ENCODE data around the gene NR1I3. TPM values are rescaled to one million over a fixed set of nuclear protein-coding genes. Genes with fewer than 3 reads are reported as not detected.

The NR1I3 gene
- total RNA-seq, 4 donors from 2014 or later: not detected

GRCh38 chr1:161233102-161233501 lies 4.9 kb downstream of the NR1I3 start:
- WGBS, 2 donors (ENCODE audit: low coverage in 1 of 2): 100% methylated on average over 2 of the region's 9 CpGs; no CpG with 5 or more reads in 1 of the 2 donors
- no peak for ATAC-seq
- H3K4me3 ChIP-seq: no peak overlapping the region

GRCh38 chr1:161230762-161231161 lies 7.2 kb downstream of the NR1I3 start:
- WGBS, 2 donors (ENCODE audit: low coverage in 1 of 2): 89 to 98% methylated on average over 3 to 4 of the region's 7 CpGs
- no peaks in the 10 kb centered on the region for H3K27me3 ChIP-seq
- TF ChIP-seq CTCF (IDR thresholded peaks at IDR 0.05): no peak
- no peak for ATAC-seq
- peaks cover 0 to 32% of the 10 kb centered on the region in 2 donors for H3K36me3 ChIP-seq
- peaks cover 0 to 22% (median 18%) of the 10 kb centered on the region in 3 donors for H3K4me1 ChIP-seq
- H3K27ac ChIP-seq: no peak overlapping the region
- no peaks in the 10 kb centered on the region for H3K9me3 ChIP-seq
- no peak overlapping the region for H3K4me3 ChIP-seq

More at GRCh38 chr1:161233102-161233501, 4.9 kb downstream of the NR1I3 start:
- Histone ChIP-seq H3K27me3 (no peaks in the 10 kb centered on the region), H3K27ac (no peak overlapping the region), H3K36me3 (peaks cover 0 to 28% of the 10 kb centered on the region in 2 donors), H3K4me1 (peaks cover 0 to 2% (median 0%) of the 10 kb centered on the region in 3 donors), H3K9me3 (no peaks in the 10 kb centered on the region)
- no peak for TF ChIP-seq POLR2A (IDR thresholded peaks at IDR 0.05)
- TF ChIP-seq EP300 (IDR thresholded peaks at IDR 0.05): no peak
- TF ChIP-seq POLR2AphosphoS5 (IDR thresholded peaks at IDR 0.05): no peak
- TF ChIP-seq CTCF (IDR thresholded peaks at IDR 0.05): no peak

GRCh38 chr1:161229896-161230295 lies 8.1 kb downstream of the NR1I3 start:
- 65% methylated on average over 3 of the region's 3 CpGs; no CpG with 5 or more reads in 1 of the 2 donors for WGBS, 2 donors (ENCODE audit: low coverage in 1 of 2)
- no peak for TF ChIP-seq POLR2AphosphoS5 (IDR thresholded peaks at IDR 0.05)
- TF ChIP-seq CTCF (IDR thresholded peaks at IDR 0.05): no peak
- no peak for TF ChIP-seq EP300 (IDR thresholded peaks at IDR 0.05)
- no peak for TF ChIP-seq POLR2A (IDR thresholded peaks at IDR 0.05)
- no peaks in the 10 kb centered on the region for H3K27me3 ChIP-seq
- peaks cover 0 to 32% of the 10 kb centered on the region in 2 donors for H3K36me3 ChIP-seq
- no peak overlapping the region for H3K4me3 ChIP-seq
- no peak for ATAC-seq
- no peaks in the 10 kb centered on the region for H3K9me3 ChIP-seq
- H3K27ac ChIP-seq: no peak overlapping the region
- H3K4me1 ChIP-seq: peaks cover 0 to 29% (median 18%) of the 10 kb centered on the region in 3 donors

GRCh38 chr1:161228032-161228431 lies 10.0 kb downstream of the NR1I3 start:
- H3K4me3 ChIP-seq: peak overlapping the region in 1 of 2 donors; percentile 65
- H3K27me3 ChIP-seq: no peaks in the 10 kb centered on the region
- H3K27ac ChIP-seq: peak overlapping the region in 2 of 4 donors; percentile 73 to 89
- peaks cover 0 to 32% of the 10 kb centered on the region in 2 donors for H3K36me3 ChIP-seq
- no CpG with 5 or more reads among the region's 7 CpGs for WGBS, 2 donors (ENCODE audit: low coverage in 1 of 2)
- ATAC-seq: no peak
- peaks cover 0 to 29% (median 18%) of the 10 kb centered on the region in 3 donors for H3K4me1 ChIP-seq
- TF ChIP-seq EP300 (IDR thresholded peaks at IDR 0.05) (no peak), CTCF (IDR thresholded peaks at IDR 0.05) (no peak), POLR2AphosphoS5 (IDR thresholded peaks at IDR 0.05) (no peak), POLR2A (IDR thresholded peaks at IDR 0.05) (no peak)
- H3K9me3 ChIP-seq: no peaks in the 10 kb centered on the region

- ATAC-seq: peak; percentile 52
- whole genome bisulfite sequencing, 2 donors (ENCODE audit: low coverage in 1 of 2): 12 to 39% methylated on average over 5 to 9 of the region's 11 CpGs
- H3K4me3 ChIP-seq: peak overlapping the region in 1 of 2 donors; percentile 65
- peak overlapping the region in 3 of 4 donors; percentile 73 to 89 (median 81) for H3K27ac ChIP-seq
- H3K27me3 ChIP-seq: no peaks in the 10 kb centered on the region
- peaks cover 0 to 29% (median 18%) of the 10 kb centered on the region in 3 donors for H3K4me1 ChIP-seq
- TF ChIP-seq CTCF (IDR thresholded peaks at IDR 0.05): peak; percentile 88 to 95 (median 92)
- no peak for TF ChIP-seq POLR2AphosphoS5 (IDR thresholded peaks at IDR 0.05)
- H3K9me3 ChIP-seq: no peaks in the 10 kb centered on the region
- peaks cover 0 to 32% of the 10 kb centered on the region in 2 donors for H3K36me3 ChIP-seq
These were observed 10.7 kb downstream of the NR1I3 start for GRCh38 chr1:161227196-161227871.

Measured in gastroesophageal sphincter (tissue), 4 donors.